BLaER1 (cell line): ENCODE measurements around the gene JAKMIP1.

Experiments
- H3K27ac ChIP-seq: shearing (Covaris generic); formaldehyde crosslinking; 2 replicates; pipeline ENCODE4 v1.8.1; 2022
- H3K27me3 ChIP-seq: shearing (Covaris generic); formaldehyde crosslinking; 2 replicates; pipeline ENCODE4 v1.8.1; 2022
- H3K36me3 ChIP-seq: shearing (Covaris generic); formaldehyde crosslinking; 2 replicates; pipeline ENCODE4 v1.8.1; 2022
- H3K4me1 ChIP-seq: shearing (Covaris generic); formaldehyde crosslinking; 2 replicates; pipeline ENCODE4 v1.8.1; 2022
- H3K4me2 ChIP-seq: shearing (Covaris generic); formaldehyde crosslinking; 2 replicates; pipeline ENCODE4 v1.8.1; 2022
- H3K4me3 ChIP-seq: shearing (Covaris generic); formaldehyde crosslinking; 2 replicates; pipeline ENCODE4 v1.8.1; 2022
- H3K9ac ChIP-seq: shearing (Covaris generic); formaldehyde crosslinking; 2 replicates; pipeline ENCODE4 v1.8.1; 2022
- H3K9me3 ChIP-seq: shearing (Covaris generic); formaldehyde crosslinking; 2 replicates; pipeline ENCODE4 v1.8.1; 2022
- H4K20me1 ChIP-seq: shearing (Covaris generic); formaldehyde crosslinking; 2 replicates; pipeline ENCODE4 v1.8.1; 2022
- Cebpa-rat ChIP-seq: shearing (Covaris generic); IDR thresholded peaks from 2 replicates; pipeline ENCODE4 v1.8.1; 2022

JAKMIP1 gene

GRCh38 chr4:6204871-6205566 is 4.7 kb upstream of the JAKMIP1 start:
- no peak overlapping the region for H3K27ac ChIP-seq
- H3K4me1 ChIP-seq: peaks cover 22% of the 10 kb centered on the region
- H3K36me3 ChIP-seq: no peaks in the 10 kb centered on the region
- peaks cover 8% of the 10 kb centered on the region for H3K9me3 ChIP-seq
- no peak overlapping the region for H3K4me3 ChIP-seq
- no peaks in the 10 kb centered on the region for H4K20me1 ChIP-seq
- no peak overlapping the region for H3K4me2 ChIP-seq
- no peak overlapping the region for H3K9ac ChIP-seq
- no peak for TF ChIP-seq Cebpa-rat
- no peaks in the 10 kb centered on the region; the same call in 1 of the 2 replicates for H3K27me3 ChIP-seq

- Histone ChIP-seq H3K9me3 (peaks cover 8% of the 10 kb centered on the region), H4K20me1 (peaks cover 5% of the 10 kb centered on the region), H3K4me2 (no peak overlapping the region), H3K9ac (no peak overlapping the region), H3K27ac (no peak overlapping the region), H3K4me1 (peaks cover 28% of the 10 kb centered on the region), H3K27me3 (peaks cover 7% of the 10 kb centered on the region), H3K4me3 (no peak overlapping the region), H3K36me3 (no peaks in the 10 kb centered on the region)
- TF ChIP-seq Cebpa-rat: no peak
Measured at GRCh38 chr4:6204098-6204497, 3.7 kb upstream of the JAKMIP1 start.

GRCh38 chr4:6201580-6202091 is 1.3 kb upstream of the JAKMIP1 start:
- TF ChIP-seq Cebpa-rat: no peak
- Histone ChIP-seq H3K27ac (no peak overlapping the region), H3K27me3 (peaks cover 18% of the 10 kb centered on the region), H3K4me1 (peaks cover 43% of the 10 kb centered on the region), H3K4me3 (0 out of 2 replicates have a peak overlapping the region, but pooled peaks have one; percentile 85), H3K9ac (no peak overlapping the region), H3K4me2 (peak overlapping the region; percentile 99), H3K9me3 (peaks cover 8% of the 10 kb centered on the region), H3K36me3 (no peaks in the 10 kb centered on the region), H4K20me1 (peaks cover 30% of the 10 kb centered on the region)

- peaks cover 18% of the 10 kb centered on the region for H3K27me3 ChIP-seq
- peak overlapping the region; percentile 99 for H3K4me2 ChIP-seq
- H3K27ac ChIP-seq: peak overlapping the region; percentile 74
- no peak for TF ChIP-seq Cebpa-rat
- H3K9ac ChIP-seq: peak overlapping the region; percentile 75
- H4K20me1 ChIP-seq: peaks cover 33% of the 10 kb centered on the region
- H3K36me3 ChIP-seq: no peaks in the 10 kb centered on the region
- peak overlapping the region; percentile 85 for H3K4me3 ChIP-seq
- H3K4me1 ChIP-seq: peaks cover 43% of the 10 kb centered on the region
- peaks cover 8% of the 10 kb centered on the region for H3K9me3 ChIP-seq
Measured at GRCh38 chr4:6200922-6201362, 593 bp upstream of the JAKMIP1 start.

- no peak for TF ChIP-seq Cebpa-rat
- peak overlapping the region; percentile 85 for H3K4me3 ChIP-seq
Measured at GRCh38 chr4:6199422-6199921, 877 bp downstream of the JAKMIP1 start.

GRCh38 chr4:6198768-6199421 is 1.5 kb downstream of the JAKMIP1 start:
- peak overlapping the region; percentile 99 for H3K4me2 ChIP-seq
- TF ChIP-seq Cebpa-rat: no peak

More at GRCh38 chr4:6199422-6199921, 877 bp downstream of the JAKMIP1 start:
- no peak overlapping the region for H3K27ac ChIP-seq
- H3K9me3 ChIP-seq: peaks cover 8% of the 10 kb centered on the region
- H3K4me2 ChIP-seq: peak overlapping the region; percentile 99
- H4K20me1 ChIP-seq: peaks cover 33% of the 10 kb centered on the region
- H3K9ac ChIP-seq: peak overlapping the region; percentile 38; the same call in 1 of the 2 replicates
- no peaks in the 10 kb centered on the region; the same call in 1 of the 2 replicates for H3K36me3 ChIP-seq
- peaks cover 18% of the 10 kb centered on the region for H3K27me3 ChIP-seq
- peaks cover 43% of the 10 kb centered on the region for H3K4me1 ChIP-seq

GRCh38 chr4:6198278-6198677 is 2.1 kb downstream of the JAKMIP1 start:
- H3K9ac ChIP-seq: no peak overlapping the region
- H3K4me1 ChIP-seq: peaks cover 45% of the 10 kb centered on the region
- no peak for TF ChIP-seq Cebpa-rat
- H3K4me3 ChIP-seq: no peak overlapping the region
- H3K9me3 ChIP-seq: peaks cover 8% of the 10 kb centered on the region
- no peak overlapping the region for H3K27ac ChIP-seq
- H3K36me3 ChIP-seq: peaks cover 8% of the 10 kb centered on the region; the same call in 1 of the 2 replicates
- peak overlapping the region; percentile 99 for H3K4me2 ChIP-seq
- H3K27me3 ChIP-seq: peaks cover 18% of the 10 kb centered on the region
- peaks cover 33% of the 10 kb centered on the region for H4K20me1 ChIP-seq

More at GRCh38 chr4:6198768-6199421, 1.5 kb downstream of the JAKMIP1 start:
- Histone ChIP-seq H3K9ac (peak overlapping the region; percentile 38; the same call in 1 of the 2 replicates), H3K4me1 (peaks cover 43% of the 10 kb centered on the region), H3K27me3 (peaks cover 18% of the 10 kb centered on the region), H3K4me3 (peak overlapping the region; percentile 85), H4K20me1 (peaks cover 33% of the 10 kb centered on the region), H3K36me3 (peaks cover 2% of the 10 kb centered on the region; the same call in 1 of the 2 replicates), H3K9me3 (peaks cover 8% of the 10 kb centered on the region), H3K27ac (no peak overlapping the region)

GRCh38 chr4:6197433-6198174 is 2.7 kb downstream of the JAKMIP1 start:
- H3K27ac ChIP-seq: no peak overlapping the region
- no peak for TF ChIP-seq Cebpa-rat
- peaks cover 33% of the 10 kb centered on the region for H4K20me1 ChIP-seq
- peaks cover 50% of the 10 kb centered on the region for H3K4me1 ChIP-seq
- peaks cover 4% of the 10 kb centered on the region for H3K9me3 ChIP-seq
- peak overlapping the region; percentile 99; the same call in 1 of the 2 replicates for H3K4me2 ChIP-seq
- no peak overlapping the region for H3K9ac ChIP-seq
- H3K4me3 ChIP-seq: no peak overlapping the region
- H3K27me3 ChIP-seq: peaks cover 18% of the 10 kb centered on the region
- H3K36me3 ChIP-seq: peaks cover 11% of the 10 kb centered on the region; the same call in 1 of the 2 replicates

- Histone ChIP-seq H3K4me2 (no peak overlapping the region), H3K9ac (no peak overlapping the region), H3K9me3 (no peaks in the 10 kb centered on the region), H4K20me1 (peaks cover 33% of the 10 kb centered on the region), H3K27me3 (peaks cover 18% of the 10 kb centered on the region), H3K4me3 (no peak overlapping the region), H3K27ac (no peak overlapping the region), H3K36me3 (peaks cover 11% of the 10 kb centered on the region; the same call in 1 of the 2 replicates), H3K4me1 (peaks cover 50% of the 10 kb centered on the region)
- no peak for TF ChIP-seq Cebpa-rat
Measured at GRCh38 chr4:6196871-6197270, 3.5 kb downstream of the JAKMIP1 start.
